Cardiac muscle cell (in vitro differentiated cells and primary cell): ENCODE measurements around the gene HBA2. TPM values are rescaled to one million over a fixed set of nuclear protein-coding genes. Genes with fewer than 3 reads are reported as not detected.
"Not testable (repeated sequence)": the region's sequence is repeated elsewhere in the genome, so short reads cannot be mapped to it uniquely, and the experiment has no call there.

Experiments
- DNase-seq, 2 donors: peaks; one replicate each; pipeline versions ENCODE4 v3.0.0 to v3.0.0-alpha.2; 2010 to 2017; ENCODE audit warnings: low read depth in 1 of 2, low spot score in 1 of 2
- H3K27ac ChIP-seq: fragments of 200-600 bp; sonication (generic); 2 replicates; pipeline ENCODE4 v1.5.1; 2016
- H3K27me3 ChIP-seq: fragments of 200-600 bp; sonication (generic); 2 replicates; pipeline ENCODE4 v1.6.0; 2016; ENCODE audit warnings: control low read depth
- H3K36me3 ChIP-seq: fragments of 200-600 bp; sonication (generic); 2 replicates; pipeline ENCODE4 v1.5.1; 2016; ENCODE audit warnings: control low read depth
- H3K4me1 ChIP-seq: fragments of 200-600 bp; sonication (generic); 2 replicates; pipeline ENCODE4 v1.8.1; 2017; ENCODE audit warnings: low read depth, mild to moderate bottlenecking, mixed run types
- H3K4me3 ChIP-seq: fragments of 200-600 bp; sonication (generic); 2 replicates; pipeline ENCODE4 v1.5.1; 2016; ENCODE audit warnings: mild to moderate bottlenecking
- H3K9me3 ChIP-seq: fragments of 200-600 bp; sonication (generic); 2 replicates; pipeline ENCODE4 v1.5.1; 2017; ENCODE audit warnings: low read depth, mild to moderate bottlenecking, control low read depth
- CTCF ChIP-seq: IDR thresholded peaks from 2 replicates; pipeline ENCODE4 v1.5.1; 2012; ENCODE audit warnings: low read depth, mild to moderate bottlenecking, low read length
- polyA plus RNA-seq: library from polyadenylated mRNA; unstranded; fragments of >200 nt; fragmentation: Nextera tagmentation; extraction: Ambion mirVana; gene quantifications from 2 replicates; pipeline ENCODE4 v1.2.1, GENCODE V29; 2016
- total RNA-seq: library from RNA; depleted of rRNA; stranded (reverse); fragments of >200 nt; gene quantifications from 2 replicates; pipeline ENCODE4 v1.2.3, GENCODE V29; 2016

Gene HBA2
- total and polyA plus RNA-seq, 2 experiments from 2014 or later: 1.3 TPM; not detected in 1

GRCh38 chr16:143456-143855 lies 29.2 kb upstream of the HBA2 start:
- Histone ChIP-seq H3K4me3 (no peak overlapping the region), H3K27ac (no peak overlapping the region), H3K27me3 (peaks cover 3% of the 10 kb centered on the region), H3K9me3 (no peaks in the 10 kb centered on the region), H3K4me1 (no peaks in the 10 kb centered on the region), H3K36me3 (no peaks in the 10 kb centered on the region)
- DNase-seq: peak in 1 of 2 donors; percentile 51
- no peak for TF ChIP-seq CTCF

- Histone ChIP-seq H3K27ac (no peak overlapping the region), H3K9me3 (no peaks in the 10 kb centered on the region)
Measured at GRCh38 chr16:144797-145252, 27.9 kb upstream of the HBA2 start.

GRCh38 chr16:146646-147045 lies 26.0 kb upstream of the HBA2 start:
- Histone ChIP-seq H3K4me1 (no peaks in the 10 kb centered on the region), H3K27me3 (peaks cover 31% of the 10 kb centered on the region), H3K27ac (no peak overlapping the region), H3K9me3 (no peaks in the 10 kb centered on the region), H3K4me3 (no peak overlapping the region), H3K36me3 (no peaks in the 10 kb centered on the region)
- TF ChIP-seq CTCF: no peak
- no peak for DNase-seq

More at GRCh38 chr16:144797-145252, 27.9 kb upstream of the HBA2 start:
- DNase-seq: peak in 1 of 2 donors; percentile 37
- Histone ChIP-seq H3K4me3 (no peak overlapping the region), H3K4me1 (no peaks in the 10 kb centered on the region), H3K36me3 (no peaks in the 10 kb centered on the region), H3K27me3 (peaks cover 16% of the 10 kb centered on the region)
- TF ChIP-seq CTCF: no peak

- Histone ChIP-seq H3K4me3 (no peak overlapping the region), H3K4me1 (no peaks in the 10 kb centered on the region), H3K36me3 (no peaks in the 10 kb centered on the region), H3K27ac (no peak overlapping the region), H3K27me3 (peaks cover 37% of the 10 kb centered on the region), H3K9me3 (no peaks in the 10 kb centered on the region)
- peak in 1 of 2 donors; percentile 13 for DNase-seq
- TF ChIP-seq CTCF: no peak
Measured at GRCh38 chr16:149024-149660, 23.5 kb upstream of the HBA2 start.

- no peak for DNase-seq
- TF ChIP-seq CTCF: no peak
- H3K27me3 ChIP-seq: peaks cover 70% of the 10 kb centered on the region
Measured at GRCh38 chr16:152141-153128, 20.2 kb upstream of the HBA2 start, which contains the start of gene HBZ. Gene HBZ (plus strand): TSS chr16:152644. CDS start chr16:152910, 266 bp downstream.

GRCh38 chr16:153129-153521 lies 19.6 kb upstream of the HBA2 start:
- not testable (repeated sequence) for DNase-seq, H3K36me3 ChIP-seq, H3K4me3 ChIP-seq, H3K9me3 ChIP-seq, H3K27ac ChIP-seq, H3K4me1 ChIP-seq
- H3K27me3 ChIP-seq: peaks cover 73% of the 10 kb centered on the region

More at GRCh38 chr16:152141-153128, 20.2 kb upstream of the HBA2 start, which contains the start of gene HBZ:
- no peak within 1 kb of the TSS for H3K4me3 ChIP-seq
- H3K9me3 ChIP-seq: no peaks in the 10 kb centered on the region
- no peaks in the 10 kb centered on the region for H3K36me3 ChIP-seq
- no peak within 1 kb of the TSS for H3K27ac ChIP-seq
- peaks cover 7% of the 10 kb centered on the region for H3K4me1 ChIP-seq

GRCh38 chr16:153550-154216 lies 19.0 kb upstream of the HBA2 start:
- H3K9me3 ChIP-seq, H3K4me3 ChIP-seq, H3K4me1 ChIP-seq, H3K36me3 ChIP-seq, DNase-seq, H3K27ac ChIP-seq: not testable (repeated sequence)
- H3K27me3 ChIP-seq: peaks cover 77% of the 10 kb centered on the region
